Measurements from ENCODE around the gene GALNT10. TPM values are rescaled to one million over a fixed set of nuclear protein-coding genes. Genes with fewer than 3 reads are reported as not detected.
A peak's percentile ranks its signal among the peaks of the same experiment; 100 is the strongest.

Gene GALNT10
- total and polyA plus RNA-seq, 10 of the 15 experiments (the other 5 are each of a cell fraction or from before 2014, with no cell fraction given): 3.9 to 35.4 (median 15.5) TPM

DNA sequence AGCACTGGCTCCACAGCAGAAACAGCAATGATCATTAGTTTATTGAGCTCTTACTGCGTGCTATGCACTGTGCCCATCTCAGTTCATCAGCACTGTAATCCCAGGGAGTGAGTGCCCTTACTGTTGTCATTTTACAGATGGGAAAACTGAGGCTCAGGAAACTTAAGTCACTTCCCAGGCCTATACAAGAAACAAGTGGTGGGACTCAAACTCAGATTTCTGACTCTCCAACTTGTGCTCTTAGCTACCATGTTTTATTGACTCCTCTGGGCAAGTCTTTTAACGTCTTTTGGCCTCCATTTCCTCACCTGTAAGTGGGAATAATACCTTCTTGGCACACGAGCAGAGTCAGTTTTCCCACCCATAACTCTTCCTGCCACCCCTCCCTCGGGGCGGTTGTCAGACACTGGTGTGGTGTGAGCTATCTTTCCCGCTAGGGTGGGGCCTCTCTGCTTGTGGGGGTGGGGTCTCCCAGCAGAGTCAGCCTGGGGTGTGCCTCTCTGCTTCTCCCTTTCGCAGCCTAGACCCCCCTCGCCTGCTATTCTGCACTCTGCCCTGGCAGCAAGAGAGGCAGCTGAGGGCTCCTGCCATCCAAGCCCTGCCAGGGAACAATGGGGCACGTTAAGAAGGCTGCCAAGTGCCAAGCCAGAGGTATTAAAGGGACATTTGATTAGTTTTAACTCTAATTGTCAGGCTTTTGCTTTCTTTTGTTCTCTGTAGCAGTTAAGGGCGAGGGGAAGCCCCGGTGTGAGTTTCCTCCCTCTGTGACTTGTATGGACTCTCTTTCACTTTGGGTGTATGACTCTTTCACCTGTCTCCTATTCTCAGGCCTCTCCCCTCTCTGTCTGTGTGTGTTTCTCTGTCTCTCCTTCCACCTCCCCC, 12.1 kb downstream of the GALNT10 start:
- FAIRE-seq (peak; percentile 70), DNase-seq (ENCODE audit: low read depth, low spot score) (no peak), ATAC-seq (peak; percentile 91)
- POLR2A ChIA-PET: interaction anchor here (1.3 to 5.6 kb wide), 4 partner anchors 11 to 29 kb away, joined by 4 to 51 read pairs (median 4); partner anchors contain the start of gene GALNT10
- Histone ChIP-seq H3K4me3 (peak overlapping the region; percentile 66), H3K9ac (ENCODE audit: control insufficient read depth, insufficient read depth, low read length) (peak overlapping the region; percentile 70), H3K4me2 (ENCODE audit: control insufficient read depth, insufficient read depth) (peak overlapping the region; percentile 81), H3K79me2 (ENCODE audit: control insufficient read depth, insufficient read depth, low read length) (peaks cover 49% of the 10 kb centered on the region), H4K20me1 (ENCODE audit: control insufficient read depth, insufficient read depth) (no peaks in the 10 kb centered on the region), H3K27me3 (replicated peaks in 1 of 2; ENCODE audit: control insufficient read depth in 2 of 2, insufficient read depth in 2 of 2, low read length in 1 of 2) (no peaks in the 10 kb centered on the region), H3K36me3 (ENCODE audit: control insufficient read depth in 2 of 2, insufficient read depth in 2 of 2, low read length in 1 of 2) (peaks cover 0 to 15% of the 10 kb centered on the region in 2 experiments; a peak in 1 of 4 replicates), H3K4me1 (ENCODE audit: control insufficient read depth, insufficient read depth, low read length) (peaks cover 39% of the 10 kb centered on the region), H3K27ac (ENCODE audit: control insufficient read depth, insufficient read depth) (peak overlapping the region; percentile 86), H3K9me3 (replicated peaks; ENCODE audit: control insufficient read depth, insufficient read depth, low read length) (no peaks in the 10 kb centered on the region; the same call in 2 of the 3 replicates), H2AFZ (ENCODE audit: control insufficient read depth, low read depth, low read length) (peak overlapping the region; percentile 74)
- RAD21 ChIA-PET (ENCODE audit: unreplicated experiment): interaction anchor here (1.0 to 3.4 kb wide), 8 partner anchors 11 to 201 kb away, joined by 3 to 24 read pairs (median 4); partner anchors contain the start of gene GALNT10
- SMC1A ChIA-PET (ENCODE audit: uncharacterized antibody, unreplicated experiment): interaction anchor here (0.9 to 4.5 kb wide), 9 partner anchors 10 to 182 kb away, joined by 3 to 28 read pairs (median 5); partner anchors contain the start of gene GALNT10
- intact Hi-C loops (cut with micrococcal nuclease; ENCODE audit: unreplicated experiment) (no loop called here), in situ Hi-C loops (cut with MboI) (no loop called here)
- CTCF ChIA-PET: interaction anchor here (1.1 to 3.4 kb wide), 7 partner anchors 10 to 202 kb away, joined by 3 to 23 read pairs (median 4); partner anchors contain the start of gene GALNT10
- 39% methylated on average over 11 of the region's 11 CpGs for WGBS (ENCODE audit: insufficient coverage, insufficient replicate concordance, low lambda C conversion rate, missing lambda C conversion rate)
- no TSS peak for BruUV-seq (replicated peaks)
- TF ChIP-seq CREM (IDR thresholded peaks at IDR 0.05; ENCODE audit: low read depth): 0 out of 2 replicates have a peak, but pooled peaks have one; percentile 11
- no peak for TF ChIP-seq NR2F1 (conservative IDR thresholded peaks at IDR 0.05)
- 0 out of 2 replicates have a peak, but pooled peaks have one; percentile 22 for TF ChIP-seq ZNF687 (IDR thresholded peaks at IDR 0.05)
- TF ChIP-seq STAT1 (conservative IDR thresholded peaks at IDR 0.05): no peak
- TF ChIP-seq SMAD1 (IDR thresholded peaks at IDR 0.05; ENCODE audit: low read depth, partially characterized antibody): no peak
- 0 out of 2 replicates have a peak, but pooled peaks have one; percentile 50 for TF ChIP-seq ASH2L (IDR thresholded peaks at IDR 0.05; ENCODE audit: borderline replicate concordance, low read depth)
- 0 out of 2 replicates have a peak, but pooled peaks have one; percentile 11 for TF ChIP-seq IKZF1 (conservative IDR thresholded peaks at IDR 0.05)
- TF ChIP-seq IKZF2 (IDR thresholded peaks at IDR 0.05): 0 out of 4 replicates have a peak, but pooled peaks of 1 of the 2 experiments have one; percentile 1
- peak; percentile 57 for TF ChIP-seq POLR2A (IDR thresholded peaks at IDR 0.05; ENCODE audit: low read depth, low read length)
- no peak; the same call in 1 of the 2 replicates for TF ChIP-seq PAX5 (IDR thresholded peaks at IDR 0.05; ENCODE audit: borderline replicate concordance, low read depth, low read length)
- 0 out of 3 replicates have a peak, but pooled peaks have one; percentile 18 for TF ChIP-seq POU2F2 (IDR thresholded peaks at IDR 0.05; ENCODE audit: borderline replicate concordance, low read depth, low read length)
- TF ChIP-seq MEF2B (IDR thresholded peaks at IDR 0.05; ENCODE audit: partially characterized antibody, poor library complexity, severe bottlenecking): peak; percentile 44
- no peak for TF ChIP-seq CUX1 (IDR thresholded peaks at IDR 0.05; ENCODE audit: insufficient replicate concordance, low read depth, low read length)
